Spleen (tissue), 11 donors: ENCODE measurements around the gene CNNM2. TPM values are rescaled to one million over a fixed set of nuclear protein-coding genes. Genes with fewer than 3 reads are reported as not detected.

Source experiments
- DNase-seq: peaks from one replicate; pipeline ENCODE4 v3.0.0-alpha.2; 2020
- H3K27ac ChIP-seq, 8 donors: fragments of 200-600 bp; sonication (generic) in 7 of 8; 1 replicate in 4 of 8; 2 replicates in 4 of 8; pipeline versions ENCODE4 v1.5.0 to v1.8.0; 2016 to 2021; ENCODE audit warnings: inconsistent platforms in 4 of 8, mild to moderate bottlenecking in 4 of 8, moderate library complexity in 1 of 8
- H3K27me3 ChIP-seq, 7 donors: fragments of 200-600 bp; sonication (generic) in 6 of 7; replicated peaks in 1 of 7; 1 replicate in 4 of 7; 2 replicates in 3 of 7; pipeline versions ENCODE4 v1.5.0 to v1.8.0; 2016 to 2021; ENCODE audit warnings: inconsistent platforms in 3 of 7, mild to moderate bottlenecking in 1 of 7
- H3K36me3 ChIP-seq, 6 donors: fragments of 200-600 bp; sonication (generic) in 5 of 6; 1 replicate in 4 of 6; 2 replicates in 2 of 6; pipeline versions ENCODE4 v1.5.0 to v1.8.0; 2016 to 2021; ENCODE audit warnings: inconsistent platforms in 2 of 6
- H3K4me1 ChIP-seq, 6 donors: fragments of 200-600 bp; sonication (generic) in 5 of 6; 1 replicate in 3 of 6; 2 replicates in 3 of 6; pipeline versions ENCODE4 v1.5.0 to v1.8.0; 2016 to 2021; ENCODE audit warnings: inconsistent platforms in 3 of 6
- H3K4me3 ChIP-seq, 8 donors: fragments of 200-600 bp; sonication (generic) in 7 of 8; 1 replicate in 4 of 8; 2 replicates in 4 of 8; pipeline versions ENCODE4 v1.5.0 to v1.8.0; 2016 to 2021; ENCODE audit warnings: inconsistent platforms in 4 of 8, mild to moderate bottlenecking in 4 of 8, moderate library complexity in 2 of 8
- H3K9me3 ChIP-seq, 8 donors: fragments of 200-600 bp; sonication (generic) in 7 of 8; 1 replicate in 4 of 8; 2 replicates in 4 of 8; pipeline versions ENCODE4 v1.5.0 to v1.8.0; 2016 to 2021; ENCODE audit warnings: inconsistent platforms in 4 of 8
- POLR2A ChIP-seq, 3 donors: fragments of 450-650 bp; IDR thresholded peaks; one replicate each; pipeline ENCODE4 v1.5.1; 2017; ENCODE audit warnings: antibody characterized with exemption in 3 of 3, mild to moderate bottlenecking in 1 of 3
- POLR2AphosphoS5 ChIP-seq, 3 donors: sonication (generic); formaldehyde crosslinking; IDR thresholded peaks; one replicate each; pipeline ENCODE4 v1.5.1; 2017; ENCODE audit warnings: antibody characterized with exemption in 3 of 3
- WGBS, 5 donors: extraction: QIAGEN DNeasy Blood & Tissue Kit in 3 of 5; methylation state at CpG; one replicate each; pipeline versions ENCODE4 v1.1.5 to v1.1.7; 2013 to 2018; 5-methylcytosine and 5-hydroxymethylcytosine counted together
- intact Hi-C: fragments of 100-400 bp; cut with DNase I; formaldehyde crosslinking; loops from one replicate; pipeline ENCODE4 v1.15.0; 2023; ENCODE audit warnings: low total_unique reads
- polyA plus RNA-seq, 3 donors: library from polyadenylated mRNA; stranded (reverse); fragments of 200-250 nt; gene quantifications; one replicate each; pipeline ENCODE4 v1.2.1, GENCODE V29; 2013
- total RNA-seq, 7 donors: library from RNA; depleted of rRNA in 3 of 7; stranded (reverse); fragments of >200 nt in 3 of 7; fragmentation: NEBNext Ultra II Directional in 4 of 7; extraction: Animal tissue kit (Norgen Biotek cat#: 25700) in 4 of 7; gene quantifications; one replicate each; pipeline versions ENCODE4 v1.1.0 to v1.2.1, GENCODE V29; 2016 to 2021
- TF ChIP-seq, protein P1 (sequence below), 11 experiments: fragments of 200-600 bp in 7 of 11; fragments of 450-650 bp in 4 of 11; sonication (generic) in 4 of 11; IDR thresholded peaks in 8 of 11; conservative IDR thresholded peaks in 3 of 11; 1 replicate in 7 of 11; 2 replicates in 4 of 11; pipeline versions ENCODE4 v1.4.0 to v1.8.0; 2016 to 2021; ENCODE audit warnings: antibody characterized with exemption in 11 of 11, inconsistent platforms in 4 of 11, mild to moderate bottlenecking in 1 of 11
- donor health status: healthy with polysubstance abuse.
- donor health status: DM: no; HTN: no; CAD: no; lungs with moderate emphysema.
- donor health status: DM: no; HTN: no; CAD: no.
- donor health status: Bipolar disorder and iron deficiency.
- donor health status: healthy.
- donor health status: DM: no; HTN: no; CAD: no.
- donor health status: DM: yes; HTN: yes; CAD: no.

Gene CNNM2
- total and polyA plus RNA-seq, 10 donors, result 0.65 to 9.9 (median 7.5) TPM

DNA sequence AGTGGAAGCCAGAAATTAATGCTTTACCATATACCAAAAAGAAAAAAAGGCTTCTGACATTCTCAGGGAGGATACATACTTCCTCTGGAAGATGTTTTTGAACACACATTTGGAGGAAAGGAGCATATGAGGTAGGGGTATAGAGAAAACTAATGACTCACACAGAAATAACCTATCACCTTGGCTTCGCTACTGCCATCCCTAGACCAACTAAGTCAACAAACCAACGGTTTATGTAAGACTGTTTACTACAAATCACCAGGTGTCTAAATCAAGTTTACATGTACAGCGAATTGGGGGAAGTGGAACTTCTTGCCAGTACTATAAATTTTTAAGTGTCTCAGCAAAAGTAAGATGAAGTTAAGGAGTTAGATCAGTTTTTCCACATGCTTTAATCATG is 178.0 kb downstream of the CNNM2 start:
- Histone ChIP-seq H3K36me3 (peaks cover 0 to 100% (median 88%) of the 10 kb centered on the region in 6 donors), H3K27me3 (no peaks in the 10 kb centered on the region), H3K4me1 (no peaks in the 10 kb centered on the region), H3K27ac (no peak overlapping the region), H3K4me3 (no peak overlapping the region), H3K9me3 (no peaks in the 10 kb centered on the region)
- no peak for DNase-seq
- TF ChIP-seq POLR2AphosphoS5 (IDR thresholded peaks at IDR 0.05), result no peak
- TF ChIP-seq POLR2A (IDR thresholded peaks at IDR 0.05), result no peak
- TF ChIP-seq, protein P1, sequence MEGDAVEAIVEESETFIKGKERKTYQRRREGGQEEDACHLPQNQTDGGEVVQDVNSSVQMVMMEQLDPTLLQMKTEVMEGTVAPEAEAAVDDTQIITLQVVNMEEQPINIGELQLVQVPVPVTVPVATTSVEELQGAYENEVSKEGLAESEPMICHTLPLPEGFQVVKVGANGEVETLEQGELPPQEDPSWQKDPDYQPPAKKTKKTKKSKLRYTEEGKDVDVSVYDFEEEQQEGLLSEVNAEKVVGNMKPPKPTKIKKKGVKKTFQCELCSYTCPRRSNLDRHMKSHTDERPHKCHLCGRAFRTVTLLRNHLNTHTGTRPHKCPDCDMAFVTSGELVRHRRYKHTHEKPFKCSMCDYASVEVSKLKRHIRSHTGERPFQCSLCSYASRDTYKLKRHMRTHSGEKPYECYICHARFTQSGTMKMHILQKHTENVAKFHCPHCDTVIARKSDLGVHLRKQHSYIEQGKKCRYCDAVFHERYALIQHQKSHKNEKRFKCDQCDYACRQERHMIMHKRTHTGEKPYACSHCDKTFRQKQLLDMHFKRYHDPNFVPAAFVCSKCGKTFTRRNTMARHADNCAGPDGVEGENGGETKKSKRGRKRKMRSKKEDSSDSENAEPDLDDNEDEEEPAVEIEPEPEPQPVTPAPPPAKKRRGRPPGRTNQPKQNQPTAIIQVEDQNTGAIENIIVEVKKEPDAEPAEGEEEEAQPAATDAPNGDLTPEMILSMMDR (IDR thresholded peaks at IDR 0.05 in 8 of 11, conservative IDR thresholded peaks at IDR 0.05 in 3 of 11), result no peak
- intact Hi-C loops, result no loop called here
- WGBS, 5 donors, result 79 to 87% (median 82%) methylated on average over 3 of the region's 3 CpGs

- H3K36me3 ChIP-seq, result peaks cover 0 to 100% (median 80%) of the 10 kb centered on the region in 6 donors
These were observed 180.1 kb downstream of the CNNM2 start for GRCh38 chr10:103098240-103098639.

GRCh38 chr10:103100620-103101019 is 182.5 kb downstream of the CNNM2 start:
- DNase-seq, result no peak
- TF ChIP-seq, protein P1 (IDR thresholded peaks at IDR 0.05 in 8 of 11, conservative IDR thresholded peaks at IDR 0.05 in 3 of 11), result no peak
- TF ChIP-seq POLR2A (IDR thresholded peaks at IDR 0.05) (no peak), POLR2AphosphoS5 (IDR thresholded peaks at IDR 0.05) (no peak)
- H3K4me1 ChIP-seq, result no peaks in the 10 kb centered on the region
- H3K9me3 ChIP-seq, result no peaks in the 10 kb centered on the region
- 70 to 94% (median 90%) methylated on average over 2 of the region's 2 CpGs for WGBS, 5 donors
- H3K36me3 ChIP-seq, result peaks cover 0 to 100% (median 74%) of the 10 kb centered on the region in 6 donors
- no peak overlapping the region for H3K4me3 ChIP-seq
- H3K27me3 ChIP-seq, result no peaks in the 10 kb centered on the region
- intact Hi-C loops, result no loop called here
- H3K27ac ChIP-seq, result no peak overlapping the region

More at GRCh38 chr10:103098240-103098639, 180.1 kb downstream of the CNNM2 start:
- Histone ChIP-seq H3K4me3 (no peak overlapping the region), H3K4me1 (no peaks in the 10 kb centered on the region), H3K9me3 (no peaks in the 10 kb centered on the region), H3K27me3 (no peaks in the 10 kb centered on the region), H3K27ac (no peak overlapping the region)
- TF ChIP-seq POLR2AphosphoS5 (IDR thresholded peaks at IDR 0.05) (no peak), POLR2A (IDR thresholded peaks at IDR 0.05) (no peak)
- TF ChIP-seq, protein P1 (IDR thresholded peaks at IDR 0.05 in 8 of 11, conservative IDR thresholded peaks at IDR 0.05 in 3 of 11), result no peak
- intact Hi-C loops, result no loop called here
- no peak for DNase-seq

DNA sequence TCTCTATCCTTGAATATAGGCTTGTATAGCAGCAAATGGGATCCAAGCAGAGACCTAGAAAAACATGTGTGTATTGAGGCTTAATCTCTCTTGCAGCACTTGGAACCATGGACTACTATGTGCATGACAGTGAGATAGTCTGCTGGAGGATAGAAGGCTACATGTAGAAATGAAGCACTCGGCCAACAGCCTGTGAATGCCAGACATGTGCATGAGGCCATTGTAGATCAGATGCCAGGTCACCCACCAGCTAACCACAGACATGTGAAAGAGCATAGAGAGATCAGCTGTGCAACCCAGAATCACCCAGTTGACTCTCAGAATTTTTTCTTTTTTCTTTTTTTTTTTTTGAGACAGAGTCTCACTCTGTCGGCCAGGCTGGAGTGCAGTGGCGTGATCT is 184.1 kb downstream of the CNNM2 start:
- intact Hi-C loops, result no loop called here
- Histone ChIP-seq H3K9me3 (no peaks in the 10 kb centered on the region), H3K36me3 (peaks cover 0 to 100% (median 61%) of the 10 kb centered on the region in 6 donors), H3K27me3 (no peaks in the 10 kb centered on the region), H3K4me1 (no peaks in the 10 kb centered on the region), H3K4me3 (no peak overlapping the region), H3K27ac (no peak overlapping the region)
- TF ChIP-seq, protein P1 (IDR thresholded peaks at IDR 0.05 in 8 of 11, conservative IDR thresholded peaks at IDR 0.05 in 3 of 11), result no peak
- 87 to 96% (median 94%) methylated on average over 3 of the region's 3 CpGs for WGBS, 5 donors
- no peak for DNase-seq
